Stimulated activated CD8-positive, alpha-beta memory T cell treated with anti-CD3 and anti-CD28 coated beads, Interleukin-15, amount 100 ng/mL, for 48 hours (primary cell): Measurements from ENCODE around the gene FILIP1L.

ENCODE experiments used
- DNase-seq, 2 donors: peaks; one replicate each; pipeline ENCODE4 v3.0.0-alpha.2; 2020; ENCODE audit warnings: low read depth in 2 of 2

Gene FILIP1L

DNA sequence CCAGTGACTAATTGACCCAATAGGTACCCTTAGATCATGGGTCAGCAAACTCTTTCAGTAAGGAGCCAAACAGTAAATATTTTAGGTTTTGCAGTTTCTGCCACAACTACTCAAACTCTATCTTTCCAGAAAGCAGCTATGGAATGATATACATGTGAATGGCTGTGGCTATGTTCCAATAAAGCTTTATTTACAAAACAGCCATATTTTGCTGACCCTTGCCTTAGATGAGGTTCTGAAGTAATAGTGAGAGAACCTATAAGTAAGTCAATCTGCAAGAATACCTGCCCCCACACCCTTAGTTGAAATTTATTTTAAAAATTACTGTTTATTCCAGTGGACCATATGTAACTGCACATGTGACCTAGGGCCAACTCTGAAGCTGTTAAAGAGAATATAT, 162.6 kb downstream of the FILIP1L start:
- no peak for DNase-seq

DNA sequence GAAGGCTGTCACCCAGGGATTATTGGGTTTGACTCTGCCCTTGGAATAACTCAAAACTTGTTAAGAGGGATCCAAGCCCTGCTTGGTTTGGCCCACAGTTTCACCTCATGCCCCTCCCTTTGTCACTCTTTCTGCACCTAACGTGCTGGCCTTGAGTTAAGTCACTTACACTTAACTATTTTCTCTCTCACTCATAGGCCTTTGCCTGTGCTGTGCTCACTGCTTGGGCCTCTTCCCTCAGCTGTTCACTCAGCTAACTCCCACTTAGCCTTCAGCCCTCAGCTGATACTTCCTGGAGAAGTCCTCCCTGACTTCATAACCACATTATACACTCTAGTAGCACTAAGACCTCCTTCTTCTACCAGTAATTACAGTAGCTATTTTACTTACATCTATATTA, 163.4 kb downstream of the FILIP1L start:
- DNase-seq: no peak

DNA sequence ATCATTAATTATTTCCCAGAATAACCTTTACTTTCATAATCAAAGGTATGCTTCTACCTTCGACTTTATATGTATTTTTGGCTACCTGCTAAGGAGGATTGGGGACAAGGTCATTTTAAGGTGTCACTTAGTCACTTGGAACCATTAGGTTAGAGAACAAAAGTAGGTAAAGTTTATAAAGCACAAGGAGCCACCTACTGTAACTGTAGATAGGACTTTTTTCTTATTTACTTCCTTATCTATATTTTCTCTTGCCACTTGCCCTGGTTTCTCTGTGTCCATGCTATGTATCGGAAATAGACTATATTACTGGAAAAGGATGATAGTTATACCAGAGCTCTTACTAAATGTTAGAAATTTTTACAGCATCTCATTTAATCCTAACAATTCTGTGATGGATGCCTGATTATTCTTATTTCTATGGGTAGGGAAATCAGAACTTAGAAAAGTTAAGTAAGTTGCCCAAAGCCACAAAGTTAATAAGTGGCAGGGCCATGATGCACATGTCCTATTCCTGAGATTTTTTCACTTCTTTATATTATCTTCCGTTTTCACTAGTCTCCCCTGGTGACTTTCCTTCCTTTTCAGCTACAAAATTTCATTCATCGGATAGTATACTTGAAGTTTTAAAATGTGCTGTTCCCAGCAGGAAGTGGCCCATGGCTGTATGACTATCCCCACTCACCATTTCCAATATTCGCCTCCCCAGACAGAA, 164.2 kb downstream of the FILIP1L start:
- DNase-seq: no peak

DNA sequence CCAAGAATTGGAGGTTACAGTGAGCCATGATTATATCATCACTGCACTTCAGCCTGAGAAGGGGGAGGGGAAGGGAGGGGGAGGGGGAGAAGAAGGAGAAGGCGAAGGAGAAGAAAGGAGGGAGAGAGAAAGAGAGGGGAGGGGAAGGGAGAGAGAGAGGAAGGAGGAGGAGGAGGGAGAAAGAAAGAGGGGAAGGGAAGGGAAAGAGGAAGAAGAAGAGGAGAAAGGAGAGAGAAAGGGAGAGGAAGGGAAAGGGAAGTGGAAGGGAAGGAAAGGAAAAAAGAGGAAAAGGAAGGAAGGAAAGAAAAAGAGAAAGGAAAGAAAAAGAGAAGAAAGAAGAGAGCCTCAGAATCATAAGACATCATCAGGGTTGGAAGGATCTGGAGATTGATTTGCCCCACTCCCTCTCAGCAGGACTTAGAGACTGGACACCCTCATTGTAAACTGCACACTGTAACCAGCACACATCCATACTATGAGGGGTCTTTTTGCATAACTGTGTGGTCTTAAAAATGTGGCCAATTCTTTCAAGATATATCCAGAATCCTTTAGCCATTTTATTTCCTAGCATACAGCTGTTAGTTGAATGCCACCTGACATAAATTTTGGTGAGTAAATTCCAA, 165.7 kb downstream of the FILIP1L start:
- no peak for DNase-seq

DNA sequence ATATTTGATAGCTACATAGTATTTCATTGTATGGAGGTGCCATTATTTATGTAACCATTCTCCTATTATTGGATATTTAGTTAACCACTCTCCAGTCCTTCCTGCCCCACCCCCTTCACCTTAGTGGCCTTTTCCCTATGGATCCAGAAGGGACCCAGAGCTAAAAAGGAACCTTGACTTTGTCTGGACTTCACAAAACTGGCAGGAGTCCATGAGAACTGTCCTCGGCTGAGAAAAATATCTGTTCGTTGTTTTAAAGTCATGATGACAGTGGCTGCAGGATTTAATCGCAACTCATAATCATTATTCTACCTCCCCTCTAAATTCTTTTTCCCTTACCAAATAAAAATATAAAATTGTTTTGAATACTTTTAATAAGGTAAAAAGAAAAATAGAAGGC, 166.9 kb downstream of the FILIP1L start:
- DNase-seq: no peak

DNA sequence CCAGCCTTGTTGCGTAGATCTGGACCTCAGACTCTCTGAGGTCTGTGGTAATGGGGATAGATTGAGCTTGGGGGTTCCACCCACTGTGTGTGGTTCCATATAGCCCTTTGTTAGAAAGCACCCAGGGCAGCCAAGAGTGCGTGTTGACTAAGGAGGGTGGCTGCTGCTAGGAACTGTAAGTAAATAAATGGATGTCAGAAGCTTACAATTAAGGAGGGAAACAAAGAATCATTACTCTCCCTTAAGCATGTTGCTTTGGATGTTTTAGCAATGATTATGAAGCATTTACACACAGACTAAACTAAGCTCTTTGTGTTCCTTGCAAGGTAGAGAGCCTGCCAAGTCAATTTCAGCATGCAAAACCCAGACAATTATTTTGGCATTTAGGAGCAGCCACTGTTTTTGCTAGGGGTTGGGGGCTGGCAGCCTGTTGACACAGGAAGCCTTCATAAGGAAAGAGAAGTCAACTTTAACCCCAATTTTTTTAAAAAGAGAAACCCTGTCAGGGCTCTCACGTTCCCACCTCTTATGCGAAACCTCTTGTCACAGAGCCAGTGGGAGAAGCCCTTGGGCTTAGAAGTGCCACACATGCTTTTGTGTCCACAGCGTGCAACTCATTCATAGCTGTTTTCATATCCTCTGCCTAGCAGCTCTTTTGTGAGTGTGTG, 168.8 kb downstream of the FILIP1L start:
- no peak for DNase-seq

DNA sequence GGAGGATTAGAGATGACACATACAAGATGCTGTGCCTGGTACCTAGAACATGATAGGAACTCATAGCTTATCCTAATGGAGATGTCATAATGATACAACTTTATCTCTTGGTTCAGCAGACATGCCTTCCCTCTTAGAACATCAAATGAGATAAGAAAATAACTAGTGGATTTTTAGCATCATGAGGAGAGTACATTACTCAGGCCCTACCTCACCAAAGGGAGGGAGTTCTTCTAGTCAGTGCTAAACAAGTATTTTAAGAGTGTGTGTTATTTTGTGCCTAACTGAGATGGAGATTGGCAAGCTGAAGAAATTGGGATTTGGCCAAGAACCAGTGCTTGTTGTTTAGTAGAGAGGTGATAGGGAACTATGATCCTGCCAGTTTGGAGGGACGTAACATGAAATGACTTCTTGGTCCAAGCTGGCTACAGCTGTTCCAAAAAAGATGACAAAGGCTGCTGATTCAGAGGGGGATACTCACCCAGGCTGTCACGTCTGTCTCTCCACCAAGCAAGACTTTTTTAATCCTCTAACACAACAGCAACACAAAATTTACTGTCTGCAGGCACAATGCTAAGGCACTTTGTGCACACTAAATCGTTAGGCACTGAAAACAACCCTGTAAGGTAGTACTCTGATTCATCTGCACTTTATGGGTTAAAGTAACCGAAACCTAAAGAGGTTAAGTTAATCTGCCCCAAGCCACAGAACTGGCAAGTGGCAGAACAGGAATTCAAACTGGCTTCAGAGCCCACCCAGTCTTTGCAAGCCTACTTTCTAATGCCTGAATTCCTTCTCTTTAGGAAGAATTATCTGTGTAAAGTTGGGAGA, 170.2 kb downstream of the FILIP1L start:
- no peak for DNase-seq

DNA sequence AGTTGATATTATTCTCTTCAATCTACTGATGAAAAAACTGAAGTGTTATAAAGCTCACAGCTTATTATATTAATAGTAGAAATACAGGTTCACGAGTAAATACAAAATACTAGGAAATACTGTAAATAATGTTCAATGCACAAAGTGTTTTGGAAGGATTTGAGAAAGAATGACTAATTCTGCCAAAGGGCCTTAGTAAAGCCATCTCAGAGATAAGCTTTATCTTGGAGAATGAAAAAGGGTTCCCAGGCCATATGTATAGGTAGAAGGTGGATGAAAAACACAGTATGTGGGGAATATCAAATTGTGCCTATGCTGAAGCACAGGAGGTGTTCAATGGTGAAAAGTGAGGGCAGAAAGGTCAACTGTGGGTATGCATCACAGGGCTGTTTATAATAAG, 173.1 kb downstream of the FILIP1L start:
- no peak for DNase-seq

DNA sequence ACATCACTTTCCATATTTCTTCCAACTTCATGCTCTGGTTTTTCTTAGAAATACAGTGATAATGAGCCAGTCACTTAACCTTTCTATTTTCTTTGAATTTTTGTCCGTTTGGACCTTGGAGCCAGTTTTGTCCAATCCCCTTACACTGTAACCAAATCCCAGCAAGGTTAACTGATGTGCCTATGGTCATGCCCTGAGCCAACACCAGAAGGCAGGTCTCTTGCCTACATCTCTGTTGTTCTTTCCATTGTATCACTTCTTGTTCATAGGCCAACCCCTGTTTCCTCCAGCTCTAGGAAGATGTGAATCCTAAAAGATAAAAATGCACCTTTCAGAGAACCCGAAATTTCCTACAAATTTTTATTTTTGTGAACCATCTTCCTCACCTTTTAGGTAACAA, 174.0 kb downstream of the FILIP1L start:
- no peak for DNase-seq

DNA sequence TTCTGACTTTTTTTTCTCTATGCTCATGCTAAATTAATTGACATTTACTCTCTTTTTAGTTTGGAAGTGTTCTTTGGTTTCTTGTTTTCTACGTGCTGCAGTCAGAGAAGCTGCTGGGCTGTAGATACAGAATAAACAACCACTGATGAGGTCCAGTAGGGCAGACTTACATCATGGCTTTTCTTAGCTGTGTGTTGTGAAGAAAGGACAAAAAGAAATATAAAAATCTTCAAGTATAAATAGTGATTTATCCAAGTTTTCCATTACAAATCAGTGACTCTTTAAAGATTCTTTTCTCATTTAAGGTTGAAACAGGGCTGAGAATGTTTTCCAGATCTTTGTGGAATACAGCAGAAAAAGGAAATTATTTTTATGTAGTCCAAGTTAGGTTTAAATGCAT, 174.4 kb downstream of the FILIP1L start:
- no peak for DNase-seq

DNA sequence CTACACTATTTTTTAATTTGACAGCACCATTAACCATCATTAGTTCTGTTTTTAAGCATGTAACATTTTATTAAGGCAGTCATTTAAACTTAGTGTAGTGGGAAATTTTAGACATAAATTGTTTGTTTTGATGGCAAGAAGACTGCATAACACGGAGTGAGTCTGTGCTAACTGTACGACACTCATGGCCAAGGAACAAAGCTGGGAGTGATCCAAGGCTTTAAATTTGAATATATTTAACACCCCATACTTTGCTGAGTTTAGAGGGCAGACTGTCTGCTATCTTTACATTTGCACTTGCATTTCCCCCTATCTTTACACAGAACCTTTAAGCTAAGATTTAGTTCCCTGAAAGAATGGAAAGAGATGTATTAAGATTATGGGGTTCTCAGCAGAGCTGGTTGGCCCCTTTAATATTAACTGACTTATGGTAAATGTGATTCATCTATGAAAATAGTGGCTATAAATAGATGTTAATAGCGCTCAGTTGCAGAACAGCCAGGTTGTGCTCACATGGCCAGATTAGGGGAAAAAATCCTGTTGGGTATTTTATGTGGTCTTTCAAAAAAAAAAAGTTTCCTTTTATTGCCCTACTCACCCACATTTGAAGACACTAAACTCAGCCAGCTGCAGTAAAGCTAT, 175.9 kb downstream of the FILIP1L start:
- no peak for DNase-seq

DNA sequence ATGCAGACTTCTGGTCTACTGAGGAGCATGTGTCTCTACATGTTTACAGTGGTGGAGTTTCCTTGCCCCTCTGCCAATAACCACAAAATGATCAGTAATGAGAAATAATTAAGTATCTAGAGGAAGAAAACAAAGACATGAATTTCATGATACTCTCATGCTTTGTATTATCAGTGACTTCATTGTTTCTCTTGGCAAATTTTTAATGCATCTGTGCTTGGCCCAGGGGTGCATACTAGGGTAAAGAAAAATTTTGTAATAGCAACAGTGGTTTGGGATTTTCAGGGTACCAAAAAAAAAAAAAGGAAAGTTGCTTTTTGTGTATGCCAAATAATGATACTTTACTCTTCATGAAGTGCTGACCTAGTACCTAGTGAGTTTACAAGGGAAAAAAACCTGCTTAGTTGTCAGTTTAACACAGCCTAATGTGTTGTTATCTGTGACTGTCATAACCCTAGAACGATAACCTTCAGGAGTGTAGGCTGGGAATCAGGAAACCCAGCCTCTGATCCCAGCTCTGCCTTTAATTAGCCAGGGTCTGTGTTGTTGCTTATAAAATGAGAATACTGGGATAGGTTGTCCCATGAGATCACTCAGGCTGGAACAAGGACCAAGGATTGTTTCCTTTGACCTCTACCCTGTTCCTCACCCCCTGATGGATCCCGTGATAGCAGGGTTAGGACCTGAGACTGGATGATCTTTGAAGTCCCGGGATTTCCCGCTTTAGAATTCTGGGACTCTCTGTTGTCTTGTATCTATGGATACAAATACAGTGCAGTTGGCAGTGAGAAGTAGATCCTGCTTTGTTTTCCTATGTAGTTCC, 179.1 kb downstream of the FILIP1L start:
- no peak for DNase-seq

DNA sequence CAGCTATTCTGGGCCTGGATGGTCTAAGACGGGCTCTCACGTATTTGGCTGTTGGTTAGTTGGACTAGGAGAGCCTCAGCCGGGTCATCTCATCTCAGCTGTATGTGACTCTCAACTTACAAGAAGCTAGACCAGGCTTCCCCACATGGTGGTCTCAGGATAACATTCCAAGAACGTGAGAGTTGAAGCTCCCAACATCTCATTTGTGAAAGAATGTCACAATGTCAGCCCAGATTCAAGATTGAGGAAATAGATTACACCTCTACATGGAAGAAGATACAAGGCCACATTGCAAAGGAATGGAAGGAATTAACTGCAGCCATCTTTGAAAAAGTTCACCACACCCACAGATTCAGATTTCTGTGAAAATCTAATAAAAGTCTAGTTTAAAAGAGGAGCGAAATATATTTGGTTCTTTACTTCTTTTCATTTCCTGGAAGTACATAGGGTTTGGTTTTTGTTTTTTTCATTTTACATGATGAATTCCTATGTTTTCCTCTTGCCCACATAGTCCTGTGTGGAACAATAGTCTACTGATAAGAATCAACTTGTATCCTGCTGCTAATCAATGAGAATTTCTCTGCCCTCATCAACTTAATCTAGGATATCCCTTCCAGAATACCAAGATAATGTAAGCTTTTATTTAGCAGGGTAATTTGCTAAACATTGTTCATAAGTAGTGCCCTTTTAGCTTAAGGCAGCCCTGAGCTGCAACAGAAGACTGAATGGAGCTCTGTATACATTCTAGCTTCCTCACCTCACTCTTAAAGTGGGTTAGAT, 180.1 kb downstream of the FILIP1L start:
- no peak for DNase-seq

DNA sequence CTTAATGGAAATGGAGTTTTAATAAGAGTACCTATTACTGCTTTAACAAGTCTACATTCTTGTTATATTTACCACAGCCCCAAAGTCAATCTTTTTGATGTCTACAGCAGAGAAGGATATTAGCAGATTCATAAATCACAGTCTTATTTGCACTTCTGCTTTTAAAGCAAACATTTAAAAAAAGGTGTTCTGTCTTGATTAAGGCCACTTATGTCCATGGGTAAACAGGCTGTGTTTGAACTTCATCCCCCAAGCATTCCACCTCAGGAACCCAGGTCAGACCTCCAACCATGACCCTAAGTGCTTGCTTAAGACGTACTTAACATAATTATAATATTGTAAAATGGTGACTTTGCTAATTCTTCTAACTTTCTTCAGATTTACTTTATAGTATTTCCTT, 183.2 kb downstream of the FILIP1L start:
- no peak for DNase-seq

DNA sequence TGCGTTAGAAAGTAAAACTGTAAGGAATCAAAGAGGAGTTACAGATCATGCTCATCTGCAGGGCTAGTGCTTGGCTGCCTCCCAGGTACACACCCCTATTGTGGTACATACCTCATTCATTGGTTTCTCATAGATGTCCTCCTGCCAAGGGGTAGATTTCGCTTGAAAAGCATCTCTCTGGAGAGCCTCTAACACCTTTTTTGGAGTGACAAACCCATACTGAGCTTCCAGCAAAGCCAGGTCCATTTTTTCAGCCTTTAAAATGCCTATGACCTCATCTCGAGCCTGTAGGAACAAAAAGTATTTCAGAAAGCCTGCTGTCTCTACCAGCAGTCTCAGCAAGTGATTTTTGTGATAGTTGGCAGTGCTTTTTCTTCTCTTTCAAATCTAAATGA, 184.6 kb downstream of the FILIP1L start:
- DNase-seq: no peak

DNA sequence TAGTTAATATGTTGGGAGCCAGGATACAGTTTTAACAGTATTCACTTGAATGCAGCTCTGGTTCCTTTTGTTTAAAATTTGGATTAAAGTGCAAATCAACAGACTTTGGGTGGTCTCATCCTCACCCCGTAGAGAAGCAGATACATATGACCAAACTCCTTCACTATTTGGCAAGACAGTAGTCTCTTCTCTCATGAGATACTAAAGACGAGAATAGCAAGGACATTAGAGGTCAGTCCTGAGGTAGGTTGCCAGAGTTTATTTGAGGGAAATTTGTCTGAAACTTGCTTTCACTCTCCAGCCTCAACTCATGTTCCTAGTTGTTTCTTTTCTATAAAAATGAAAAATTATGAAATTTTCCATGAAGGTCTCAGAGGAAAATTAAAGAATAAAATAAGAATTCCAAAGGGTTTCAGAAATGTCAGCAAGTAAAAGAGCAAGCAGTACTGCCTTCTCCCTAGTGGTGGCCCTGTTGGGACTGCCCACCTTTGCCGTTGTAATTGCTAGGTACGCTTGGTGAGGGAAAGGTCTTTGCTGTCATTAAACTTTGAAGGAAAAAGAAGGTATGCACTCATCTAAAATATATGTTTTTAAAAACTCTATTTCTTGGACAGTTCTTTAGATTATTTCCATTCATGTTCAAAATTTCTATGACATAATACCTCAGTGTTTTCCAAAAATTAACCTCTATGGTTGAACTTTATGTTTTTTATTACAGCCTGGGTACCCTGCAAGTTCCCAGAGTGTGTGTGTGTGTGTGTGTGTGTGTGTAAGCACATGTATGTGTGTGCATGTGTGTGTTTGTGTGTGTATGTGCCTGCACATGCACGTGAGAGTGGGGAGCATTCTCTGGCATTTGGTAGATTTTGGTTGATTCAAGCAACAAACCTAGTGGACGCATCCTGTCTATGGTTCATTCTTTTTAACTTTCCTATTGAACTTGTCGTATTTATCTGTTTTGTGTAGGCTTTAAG, 185.2 kb downstream of the FILIP1L start:
- DNase-seq: no peak

DNA sequence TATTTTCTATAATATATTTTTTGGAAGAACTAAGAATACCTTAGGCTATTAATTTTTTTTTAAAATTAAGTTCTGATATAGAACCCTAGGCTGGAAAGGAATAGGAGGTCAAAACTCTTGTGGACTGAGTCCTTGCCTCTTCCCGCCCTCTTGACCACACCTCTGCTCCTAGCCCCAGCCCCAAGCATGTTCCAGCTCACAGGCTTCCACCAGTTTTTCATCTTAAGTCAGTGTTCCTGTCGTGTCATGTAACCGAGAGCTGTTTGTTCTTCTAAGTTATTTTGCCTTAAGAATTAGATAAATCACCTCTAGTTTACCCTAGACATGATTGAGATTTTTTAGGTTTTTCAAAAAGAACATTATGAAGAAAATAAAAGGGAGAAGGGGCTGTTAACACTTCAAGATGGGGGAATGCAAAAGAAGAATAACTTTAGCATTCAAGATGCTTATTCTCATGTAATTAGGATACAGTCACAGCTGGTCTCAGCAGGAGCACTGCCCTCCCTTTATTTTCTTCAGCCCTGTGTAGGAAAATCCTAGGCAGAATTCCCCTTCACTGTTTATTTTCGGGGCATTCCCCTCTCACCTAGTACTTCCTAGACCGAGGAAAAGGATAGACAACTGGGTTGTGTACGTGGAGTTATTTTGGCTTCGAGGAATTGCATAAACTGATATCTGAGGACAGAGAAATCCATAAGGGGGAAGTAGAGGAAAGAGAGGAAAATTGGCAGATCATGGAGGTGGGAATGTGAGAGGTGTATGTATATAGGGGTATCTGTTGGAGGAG, 186.4 kb downstream of the FILIP1L start:
- no peak for DNase-seq

DNA sequence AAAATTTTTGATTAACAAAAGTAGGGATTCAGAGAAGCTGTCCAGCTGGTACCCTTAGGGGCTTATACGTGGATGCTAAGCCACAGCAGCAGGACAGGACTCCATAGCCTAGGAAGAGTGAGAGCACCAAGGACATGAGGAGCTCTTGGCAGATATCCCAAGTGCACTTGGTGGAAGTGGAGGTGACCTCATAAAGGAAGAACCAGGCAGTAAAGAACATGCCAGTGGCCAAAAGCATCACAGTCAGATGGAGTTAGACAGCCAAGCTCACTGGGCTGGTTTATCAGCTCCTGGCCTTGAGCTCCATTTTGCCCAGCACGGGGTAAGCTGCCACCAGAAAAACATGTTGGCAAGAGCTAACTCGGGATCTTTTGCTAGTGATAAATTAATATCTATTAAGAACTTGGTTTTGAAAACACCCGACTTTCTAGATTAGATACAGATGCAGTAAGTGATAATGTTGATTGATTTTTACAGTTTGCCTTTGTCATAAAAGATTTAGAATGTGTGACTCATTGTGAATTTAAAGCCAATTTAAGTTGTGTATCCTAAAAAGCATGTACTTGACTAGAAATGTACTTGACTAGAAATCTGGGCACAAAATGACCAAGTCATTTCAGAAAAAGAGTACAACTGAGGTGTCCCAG, 188.6 kb downstream of the FILIP1L start:
- no peak for DNase-seq
